Muscle of leg (tissue), 16 donors: ENCODE measurements around the gene KIAA1614. TPM values are rescaled to one million over a fixed set of nuclear protein-coding genes. Genes with fewer than 3 reads are reported as not detected.

Experiments
- DNase-seq: peaks from one replicate; pipeline ENCODE4 v3.0.0; 2013
- H3K27ac ChIP-seq: one replicate; pipeline ENCODE4 v1.5.1; 2013; ENCODE audit warnings: mild to moderate bottlenecking, low read length, control low read depth
- H3K27me3 ChIP-seq: one replicate; pipeline ENCODE4 v1.6.1; 2013; ENCODE audit warnings: low read length; ENCODE audit not compliant: control insufficient read depth, insufficient read depth
- H3K36me3 ChIP-seq: one replicate; pipeline ENCODE4 v1.6.1; 2013; ENCODE audit warnings: low read length; ENCODE audit not compliant: control insufficient read depth, insufficient read depth
- H3K4me1 ChIP-seq: one replicate; pipeline ENCODE4 v1.6.1; 2013; ENCODE audit warnings: low read length; ENCODE audit not compliant: control insufficient read depth, insufficient read depth
- H3K4me3 ChIP-seq: one replicate; pipeline ENCODE4 v1.5.1; 2013; ENCODE audit warnings: low read length, control low read depth
- H3K9me3 ChIP-seq: replicated peaks from 2 replicates; pipeline ENCODE4 v1.6.1; 2013; ENCODE audit warnings: low read depth, low read length; ENCODE audit not compliant: control insufficient read depth
- WGBS: methylation state at CpG from one replicate; pipeline ENCODE4 v1.1.5; 2013; ENCODE audit warnings: missing lambda C conversion rate; ENCODE audit not compliant: insufficient coverage; 5-methylcytosine and 5-hydroxymethylcytosine counted together
- long read RNA-seq, 11 donors: transcript quantifications; one replicate each; lab custom pipeline, GENCODE V29; 2026
- polyA plus RNA-seq, 8 donors: library from polyadenylated mRNA; unstranded; fragments of 120-200 nt; gene quantifications; one replicate each; pipeline versions ENCODE4 v1.2.1 to v1.2.3, GENCODE V29; 2013; ENCODE audit warnings: inconsistent platforms in 1 of 8, low replicate concordance in 1 of 8; ENCODE audit not compliant: insufficient read length in 8 of 8, insufficient read depth in 1 of 8
- total RNA-seq: library from RNA; stranded (reverse); fragments of 120-200 nt; gene quantifications from one replicate; pipeline ENCODE4 v1.2.4, GENCODE V29; 2013

KIAA1614 gene, protein sequence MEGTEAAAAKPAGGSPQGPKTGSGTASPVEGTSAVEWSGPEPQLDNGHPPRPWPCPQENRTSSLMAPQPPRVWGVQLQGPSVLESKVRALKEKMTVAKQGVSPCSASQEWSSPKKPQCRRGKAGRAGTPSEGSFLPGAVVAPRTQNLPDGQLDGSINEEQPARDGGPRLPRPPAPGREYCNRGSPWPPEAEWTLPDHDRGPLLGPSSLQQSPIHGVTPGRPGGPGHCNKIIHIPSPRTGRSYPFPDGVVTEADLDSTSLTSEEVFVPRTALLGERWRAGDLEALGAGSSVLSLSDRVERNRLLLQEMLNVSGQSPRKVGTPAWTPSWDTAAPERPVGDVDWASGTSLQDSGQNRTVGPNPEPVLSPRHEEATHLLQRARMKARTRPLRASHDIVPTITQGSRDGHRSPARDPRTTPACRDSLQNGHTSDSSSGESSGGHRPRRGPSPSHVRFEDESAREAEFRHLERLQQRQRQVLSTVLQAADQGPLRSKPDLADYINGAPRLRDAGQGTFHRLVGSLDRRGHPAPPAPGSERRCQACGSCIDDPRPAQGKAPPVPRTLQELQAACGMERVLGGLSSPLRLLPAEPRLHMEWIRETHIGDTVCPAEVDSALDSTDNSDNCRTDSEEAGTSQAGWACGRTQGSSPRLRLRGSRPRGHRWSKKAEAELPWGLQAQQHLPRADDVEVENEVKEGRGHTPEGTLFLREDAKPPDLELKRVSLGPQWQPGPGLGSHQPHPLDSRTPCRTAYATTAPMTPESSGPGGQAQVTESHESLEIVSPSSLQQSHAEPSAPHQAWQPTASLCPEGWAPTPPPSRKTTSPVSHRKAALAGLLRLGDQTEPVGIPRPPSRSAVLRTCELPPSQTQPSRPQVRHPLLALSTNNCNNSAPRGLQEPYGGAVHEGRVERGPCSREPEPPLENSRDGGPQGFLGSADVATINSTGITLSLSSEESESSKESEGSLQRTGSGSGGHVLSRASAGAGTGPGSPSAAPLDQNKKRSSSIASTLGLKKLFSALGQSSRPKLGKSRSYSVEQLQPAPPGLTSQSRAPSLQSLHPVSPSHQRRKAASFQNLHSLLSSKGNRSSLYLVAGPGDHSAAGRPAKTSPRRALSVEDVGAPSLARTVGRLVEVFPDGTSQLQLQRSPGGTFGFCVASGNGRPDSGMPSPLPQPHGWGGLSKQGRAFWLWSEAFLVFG
- total RNA-seq = 11.7 TPM
- polyA plus RNA-seq = 10 to 100 TPM in 7 of 8 donors, 1 to 10 TPM in 1; 10.0 to 16.3 (median 12.5) TPM
- long read RNA-seq, donor 1 = 0 reads
- long read RNA-seq, donor 2 = 0 reads
- long read RNA-seq, donor 3, partial matches to known transcripts = 11 of 18 reads
- long read RNA-seq, donor 3, other reads (novel, unspliced or antisense) = 6 of 18 reads
- long read RNA-seq, donor 4 = 0 reads
- long read RNA-seq, donor 5, partial matches to known transcripts = 0 of 1 reads
- long read RNA-seq, donor 5, other reads (novel, unspliced or antisense) = 0 of 1 reads
- long read RNA-seq, donor 6, full-length matches to known transcripts = 2 of 18 reads
- long read RNA-seq, donor 6, partial matches to known transcripts = 16 of 18 reads
- long read RNA-seq, donor 6, other reads (novel, unspliced or antisense) = 0 of 18 reads
- long read RNA-seq, donor 7, partial matches to known transcripts = 0 of 7 reads
- long read RNA-seq, donor 7, other reads (novel, unspliced or antisense) = 7 of 7 reads
- long read RNA-seq, donor 8 = 0 reads
- long read RNA-seq, donor 9, partial matches to known transcripts = 0 of 1 reads
- long read RNA-seq, donor 9, other reads (novel, unspliced or antisense) = 0 of 1 reads
- long read RNA-seq, donor 10, partial matches to known transcripts = 10 of 17 reads
- long read RNA-seq, donor 10, other reads (novel, unspliced or antisense) = 7 of 17 reads
- long read RNA-seq, donor 11, partial matches to known transcripts = 0 of 1 reads
- long read RNA-seq, donor 11, other reads (novel, unspliced or antisense) = 0 of 1 reads

DNA sequence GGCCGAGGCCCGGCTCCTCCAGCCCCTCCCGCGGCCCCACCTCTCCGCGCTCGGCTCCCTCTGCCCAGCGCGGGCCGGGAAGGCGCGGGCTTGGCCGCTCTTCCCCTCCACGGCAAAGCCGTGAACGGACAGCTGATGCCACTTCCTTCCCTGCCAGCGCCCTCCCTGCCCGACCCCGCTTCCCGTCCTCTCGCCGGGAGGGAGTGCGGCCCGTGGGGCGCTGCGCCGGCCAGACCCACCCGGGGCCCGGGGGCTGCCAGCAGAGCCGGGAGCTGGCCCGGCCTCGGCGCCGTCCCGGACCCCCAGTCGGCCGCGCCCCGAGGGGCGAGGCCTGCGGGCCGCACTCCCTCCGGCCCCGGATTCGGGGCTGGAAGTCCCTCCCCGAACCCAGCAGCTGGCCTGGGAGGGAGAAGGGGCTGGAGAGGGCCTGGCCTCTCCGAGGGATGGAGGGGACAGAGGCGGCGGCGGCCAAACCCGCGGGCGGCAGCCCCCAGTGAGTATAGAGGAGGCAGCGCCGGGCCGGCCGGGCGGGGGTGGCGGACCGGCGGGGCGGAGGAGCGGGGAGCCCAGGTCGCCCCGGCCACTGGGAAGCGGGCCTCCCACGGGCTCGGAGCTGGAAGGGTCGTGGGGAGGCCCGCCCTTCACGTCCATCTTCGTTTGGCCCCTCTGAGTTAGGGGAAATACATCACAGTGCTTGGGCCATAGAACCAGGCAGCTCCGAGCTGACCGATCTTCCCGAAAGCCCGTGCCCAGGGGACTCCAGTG lies at the start of gene KIAA1614:
TSS of gene KIAA1614 (plus strand) at position 97 of the 765 bp plus-strand sequence. CDS start at position 444, 347 bp downstream.
- Histone ChIP-seq H3K27me3 (no peaks in the 10 kb centered on the region), H3K4me3 (peak within 1 kb of the TSS; percentile 72), H3K36me3 (peaks cover 21% of the 10 kb centered on the region), H3K9me3 (no peaks in the 10 kb centered on the region), H3K27ac (peak within 1 kb of the TSS; percentile 95), H3K4me1 (peaks cover 35% of the 10 kb centered on the region)
- WGBS = 2% methylated on average over 70 of the region's 76 CpGs
- peak; percentile 79 for DNase-seq

DNA sequence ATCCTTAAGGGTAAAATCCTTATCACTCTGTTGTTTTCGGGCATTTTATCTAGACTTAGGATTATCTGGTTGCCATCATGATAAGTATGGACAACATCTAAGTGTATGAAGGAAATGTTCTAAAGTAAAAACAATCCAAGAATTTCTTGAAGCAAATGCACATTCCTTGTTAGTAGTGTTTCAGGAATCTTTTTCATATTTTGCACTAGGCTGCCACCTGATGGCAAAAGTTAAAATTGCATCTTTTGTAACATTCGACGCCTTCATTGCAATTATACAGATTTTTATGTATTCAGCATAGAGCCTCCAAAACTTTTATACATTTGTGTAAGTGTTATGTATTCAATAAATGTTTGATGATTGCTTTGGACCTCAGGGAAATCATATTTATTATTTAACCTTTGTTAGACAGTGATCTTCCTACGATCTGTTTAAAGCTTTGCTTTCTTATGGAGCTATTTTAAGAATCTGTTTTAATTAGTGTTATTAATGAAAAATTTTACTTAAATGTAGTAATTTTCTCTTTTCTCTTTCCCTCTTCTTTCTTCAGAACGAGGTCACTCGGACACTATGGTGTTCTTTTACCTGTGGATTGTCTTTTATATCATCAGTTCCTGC lies 49.4 kb upstream of the KIAA1614 start:
- DNase-seq = peak; percentile 68
- WGBS = no CpG with 5 or more reads among the region's 6 CpGs
- H3K4me1 ChIP-seq = no peaks in the 10 kb centered on the region
- no peak overlapping the region for H3K4me3 ChIP-seq
- no peaks in the 10 kb centered on the region for H3K36me3 ChIP-seq
- H3K27me3 ChIP-seq = no peaks in the 10 kb centered on the region
- no peak overlapping the region for H3K27ac ChIP-seq
- no peaks in the 10 kb centered on the region for H3K9me3 ChIP-seq

DNA sequence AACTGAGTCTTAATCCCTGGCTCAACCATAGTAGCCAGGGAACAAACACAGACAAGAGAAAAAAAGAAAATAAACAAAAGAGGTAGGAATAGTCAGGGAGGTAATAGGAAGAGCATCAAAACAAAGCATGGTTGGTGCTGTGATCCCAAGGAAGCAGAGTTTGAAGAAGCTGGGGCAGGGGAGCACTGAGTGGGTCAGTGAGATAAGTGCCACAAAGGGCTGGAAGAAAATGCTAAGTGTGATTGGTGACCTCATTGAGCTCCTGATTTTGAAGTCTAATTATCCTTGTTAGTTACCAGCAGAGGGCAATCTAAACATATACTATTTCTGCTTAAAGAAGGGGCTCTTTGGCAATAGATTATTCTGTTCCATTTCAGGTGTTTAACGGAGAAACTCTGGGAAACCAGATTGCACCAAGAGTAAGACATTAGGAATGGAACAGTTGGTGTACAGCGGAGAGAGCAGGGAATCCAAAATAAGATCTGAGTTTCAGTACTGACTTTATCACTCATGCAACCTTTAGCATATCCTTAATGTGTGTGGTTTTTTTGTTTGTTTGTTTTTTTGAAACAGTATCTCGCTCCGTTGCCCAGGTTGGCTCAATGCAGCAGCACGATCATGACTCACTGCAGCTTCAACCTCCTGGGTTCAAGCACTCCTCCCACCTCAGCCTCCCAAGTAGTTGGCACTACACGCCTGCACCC lies 30.7 kb upstream of the KIAA1614 start:
- Histone ChIP-seq H3K4me3 (no peak overlapping the region), H3K9me3 (no peaks in the 10 kb centered on the region), H3K36me3 (no peaks in the 10 kb centered on the region), H3K4me1 (no peaks in the 10 kb centered on the region), H3K27me3 (no peaks in the 10 kb centered on the region), H3K27ac (no peak overlapping the region)
- peak; percentile 67 for DNase-seq
- 75% methylated on average over 4 of the region's 6 CpGs for WGBS

DNA sequence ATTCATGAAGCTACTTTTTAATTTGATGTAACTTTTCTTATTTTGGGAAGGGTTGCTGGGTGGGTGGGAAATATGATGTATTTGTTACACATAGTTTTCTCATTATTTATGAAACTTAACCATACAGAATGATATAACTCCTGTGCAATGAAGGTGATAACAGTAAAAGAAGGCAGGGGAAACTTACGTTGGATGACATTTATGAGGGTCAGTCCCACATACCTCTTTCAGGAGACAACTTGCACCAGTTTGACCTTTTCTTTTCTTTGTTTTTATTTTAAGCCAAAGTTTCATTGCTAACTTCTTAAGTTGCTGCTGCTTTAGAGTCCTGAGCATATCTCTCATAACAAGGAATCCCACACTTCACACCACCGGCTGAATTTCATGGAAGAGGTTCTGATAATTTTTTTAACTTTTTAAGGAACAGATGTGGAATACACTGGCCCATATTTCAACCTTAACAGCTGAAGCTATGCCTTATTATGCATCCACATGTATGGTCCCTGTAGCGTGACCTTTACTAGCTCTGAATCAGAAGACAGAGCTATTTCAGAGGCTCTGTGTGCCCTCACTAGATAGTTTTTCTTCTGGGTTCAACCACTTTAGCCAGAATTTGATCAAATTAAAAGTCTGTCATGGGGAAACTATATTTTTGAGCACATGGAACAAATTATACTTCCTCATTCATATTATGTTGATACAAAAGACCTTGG lies 28.0 kb upstream of the KIAA1614 start:
- H3K27me3 ChIP-seq = no peaks in the 10 kb centered on the region
- no peaks in the 10 kb centered on the region for H3K9me3 ChIP-seq
- H3K4me3 ChIP-seq = no peak overlapping the region
- DNase-seq = no peak
- no peak overlapping the region for H3K27ac ChIP-seq
- WGBS = no CpG with 5 or more reads among the region's 3 CpGs
- H3K4me1 ChIP-seq = no peaks in the 10 kb centered on the region
- no peaks in the 10 kb centered on the region for H3K36me3 ChIP-seq

DNA sequence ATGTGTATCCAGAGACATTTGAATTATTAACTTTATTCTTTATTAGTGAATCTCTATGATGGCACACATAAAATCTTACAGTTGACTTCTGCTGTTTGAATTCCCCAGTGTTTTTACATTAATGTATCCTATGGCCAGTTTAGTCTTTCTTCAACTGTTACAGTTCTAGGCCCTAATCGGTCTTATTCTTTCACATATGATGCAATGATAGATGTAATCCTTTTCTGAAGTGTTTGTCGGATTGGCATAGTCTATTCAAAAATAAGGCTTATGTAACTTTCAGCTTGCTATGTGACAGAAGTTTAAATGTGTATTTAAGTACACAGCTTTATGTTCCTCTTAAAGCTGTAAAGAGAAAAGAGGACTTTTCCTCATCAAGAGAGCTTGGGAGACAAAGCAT lies 26.4 kb upstream of the KIAA1614 start:
- H3K4me1 ChIP-seq = no peaks in the 10 kb centered on the region
- no peaks in the 10 kb centered on the region for H3K36me3 ChIP-seq
- no peaks in the 10 kb centered on the region for H3K27me3 ChIP-seq
- WGBS = no CpG with 5 or more reads among the region's 2 CpGs
- DNase-seq = no peak
- H3K27ac ChIP-seq = no peak overlapping the region
- H3K9me3 ChIP-seq = no peaks in the 10 kb centered on the region
- no peak overlapping the region for H3K4me3 ChIP-seq

DNA sequence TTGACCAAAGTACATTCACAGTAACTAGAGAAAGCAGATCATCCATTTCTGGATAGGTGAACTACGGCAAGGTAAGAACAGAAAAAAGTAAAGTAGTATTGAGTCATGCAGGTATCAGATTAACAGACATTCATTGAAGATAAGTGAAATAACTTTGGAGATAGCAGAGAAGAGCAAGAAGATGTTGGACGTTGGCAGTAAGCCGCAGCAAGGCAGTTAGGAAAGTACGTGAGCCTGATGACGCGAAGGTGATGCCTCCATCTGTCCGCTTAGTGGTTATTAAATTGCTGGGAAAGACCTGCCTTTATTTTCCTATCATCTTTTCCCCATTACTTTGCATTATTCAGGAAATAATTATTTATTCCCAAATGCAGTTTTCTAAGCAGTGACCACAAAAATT lies 24.9 kb upstream of the KIAA1614 start:
- no peak for DNase-seq
- H3K4me1 ChIP-seq = no peaks in the 10 kb centered on the region
- H3K27me3 ChIP-seq = no peaks in the 10 kb centered on the region
- H3K4me3 ChIP-seq = no peak overlapping the region
- no peak overlapping the region for H3K27ac ChIP-seq
- no peaks in the 10 kb centered on the region for H3K9me3 ChIP-seq
- H3K36me3 ChIP-seq = no peaks in the 10 kb centered on the region
- WGBS = 40% methylated on average over 1 of the region's 7 CpGs

DNA sequence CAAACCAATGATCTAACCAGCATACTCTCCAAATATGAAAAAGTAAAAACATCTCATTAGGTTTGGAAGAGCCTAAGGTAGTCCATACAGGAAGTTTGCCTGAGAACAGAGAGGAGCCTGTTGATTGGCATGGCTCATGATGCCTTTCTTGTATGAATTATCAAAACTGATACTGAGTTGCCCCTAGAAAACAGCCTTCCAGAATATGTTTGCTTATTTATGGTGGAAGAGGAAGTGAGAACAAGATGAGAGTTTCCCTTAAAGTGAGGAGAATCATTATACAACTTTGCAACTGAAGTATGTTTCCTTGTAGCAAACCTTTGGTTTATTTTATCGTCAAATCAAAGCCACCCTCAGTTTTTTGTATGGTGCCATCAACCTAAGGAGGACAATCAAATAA lies 23.8 kb upstream of the KIAA1614 start:
- no peak overlapping the region for H3K4me3 ChIP-seq
- 83% methylated on average over 1 of the region's 1 CpG for WGBS
- no peaks in the 10 kb centered on the region for H3K36me3 ChIP-seq

More for the DNA sequence above, 23.8 kb upstream of the KIAA1614 start:
- Histone ChIP-seq H3K27ac (no peak overlapping the region), H3K9me3 (no peaks in the 10 kb centered on the region), H3K4me1 (no peaks in the 10 kb centered on the region), H3K27me3 (no peaks in the 10 kb centered on the region)
- no peak for DNase-seq
